HG02938 (cell line): ENCODE measurements around the gene MAPK8.

Source experiments
- ATAC-seq: cut with Tn5 transposase; IDR thresholded peaks from one replicate; pipeline ENCODE4 v1.9.1; 2021; ENCODE audit warnings: mild to moderate bottlenecking, moderate library complexity; ENCODE audit not compliant: unreplicated experiment

The MAPK8 gene

DNA sequence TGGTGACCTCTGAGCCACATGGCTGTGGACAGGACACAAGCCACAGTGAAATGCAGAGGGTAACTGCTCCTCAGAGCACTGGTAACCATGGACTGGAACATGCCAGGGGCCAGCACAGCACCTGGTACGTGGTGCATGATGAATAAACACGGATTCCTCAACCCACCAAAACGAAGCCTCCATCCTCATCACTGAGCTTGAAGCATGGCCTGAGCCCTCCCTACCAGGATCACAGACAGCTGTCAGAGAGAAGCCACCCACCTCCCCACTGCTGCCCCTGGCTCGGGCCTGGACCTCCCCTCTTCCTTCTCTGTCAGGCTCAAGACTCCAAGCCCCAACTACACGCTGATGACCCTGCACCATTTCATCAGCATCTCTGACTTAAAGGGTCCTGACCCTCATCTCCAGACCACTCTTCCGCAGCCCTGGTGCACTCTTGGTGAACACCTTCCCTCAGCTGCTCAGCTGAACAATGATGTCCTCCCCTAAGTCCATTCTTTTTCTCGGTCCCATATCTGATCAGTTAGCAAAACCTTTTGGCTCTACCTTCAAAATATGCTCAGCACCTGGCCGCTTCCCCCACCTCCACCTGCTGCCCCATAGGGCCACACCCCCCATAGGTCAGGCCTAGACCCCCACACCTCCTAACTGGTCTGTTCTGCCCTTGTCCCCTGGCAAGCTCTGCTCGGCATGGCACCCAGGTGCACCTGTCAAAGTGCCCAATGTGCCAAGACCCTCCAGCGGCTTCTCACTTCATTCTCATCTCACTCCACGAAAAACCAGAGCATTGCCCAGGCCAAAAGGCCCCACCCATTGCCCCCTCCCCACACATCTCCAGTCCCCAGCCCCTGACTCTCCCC, 141.1 kb downstream of the MAPK8 start:
- ATAC-seq: no peak

DNA sequence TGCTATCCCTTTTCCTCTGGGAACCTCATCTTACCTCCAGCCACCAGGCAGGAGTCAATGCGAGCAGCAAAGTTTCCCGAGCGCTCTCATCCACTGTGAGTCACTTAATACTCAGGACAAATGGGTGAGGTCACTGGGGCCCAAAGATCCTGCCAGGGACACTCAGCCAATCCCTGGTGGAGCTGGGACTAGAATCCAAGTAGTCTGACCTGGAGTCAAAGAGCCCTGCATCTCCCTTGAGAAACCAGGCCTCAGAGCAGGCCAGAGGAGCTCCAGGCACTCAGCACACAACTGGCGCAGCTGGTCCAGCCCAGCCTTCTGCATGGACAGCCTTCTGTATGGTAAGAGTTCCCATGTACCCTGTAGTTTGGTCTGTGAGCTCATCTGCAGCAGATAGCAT, 142.3 kb downstream of the MAPK8 start:
- no peak for ATAC-seq

DNA sequence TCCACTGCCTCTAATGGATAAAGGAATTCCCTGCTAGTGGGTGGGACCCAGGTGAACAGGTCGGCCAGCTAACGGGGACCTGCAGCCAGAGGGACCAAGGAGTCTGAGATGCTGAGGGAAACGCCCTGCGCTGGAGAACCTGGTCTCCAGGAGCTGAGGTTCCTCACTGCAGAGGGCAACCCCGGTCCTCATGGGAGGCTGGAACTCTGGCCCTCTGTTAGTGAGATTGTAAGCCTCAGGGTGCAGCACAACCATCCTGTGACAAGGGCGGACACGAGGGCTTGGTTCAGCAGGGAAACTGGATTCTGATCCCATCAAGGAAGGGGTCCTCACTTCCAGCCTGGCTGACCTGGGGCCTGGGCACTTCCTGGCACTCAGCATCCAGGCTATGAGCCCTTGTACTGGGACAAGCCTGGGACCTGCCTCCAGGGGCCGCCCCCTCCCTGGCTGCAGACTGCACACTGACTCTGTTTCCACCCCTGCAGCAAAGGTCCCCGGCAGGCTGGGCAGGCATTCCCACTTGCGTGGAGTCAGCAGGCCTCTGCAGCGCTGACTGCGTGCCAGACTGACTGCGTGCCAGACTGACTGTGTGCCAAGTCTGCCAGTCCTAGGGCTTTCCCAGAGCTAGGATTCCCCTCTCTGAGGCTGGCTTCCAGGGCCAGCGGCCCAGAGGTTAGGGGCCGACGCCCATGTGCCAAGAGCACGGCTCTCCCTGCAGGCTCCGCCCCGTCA, 143.2 kb downstream of the MAPK8 start:
- ATAC-seq: no peak

DNA sequence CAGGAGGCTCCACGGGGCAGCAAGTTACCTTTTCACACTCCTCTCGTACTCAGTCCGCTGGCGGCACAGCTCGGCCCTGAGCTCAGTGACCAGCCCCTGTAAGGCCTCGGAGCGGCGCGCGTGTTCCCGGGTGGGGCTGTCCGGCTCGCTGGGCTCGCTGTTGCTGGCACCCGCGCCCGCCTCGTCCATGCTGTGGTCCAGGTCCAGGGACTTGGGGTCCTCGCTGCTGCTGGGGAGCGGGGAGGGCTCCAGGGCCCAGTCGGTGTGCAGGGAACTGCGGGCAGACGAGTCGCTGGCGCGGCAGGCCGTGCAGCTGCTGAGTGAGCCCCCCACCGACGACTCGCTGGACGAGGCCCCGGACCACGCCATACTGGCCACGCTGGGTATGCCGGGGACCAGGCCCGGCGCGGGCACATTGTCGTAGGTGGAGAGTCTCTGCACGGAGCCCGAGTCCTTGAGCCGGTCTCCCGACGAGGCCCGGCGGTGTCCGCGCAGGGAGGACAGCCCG, 143.8 kb downstream of the MAPK8 start:
- no peak for ATAC-seq

DNA sequence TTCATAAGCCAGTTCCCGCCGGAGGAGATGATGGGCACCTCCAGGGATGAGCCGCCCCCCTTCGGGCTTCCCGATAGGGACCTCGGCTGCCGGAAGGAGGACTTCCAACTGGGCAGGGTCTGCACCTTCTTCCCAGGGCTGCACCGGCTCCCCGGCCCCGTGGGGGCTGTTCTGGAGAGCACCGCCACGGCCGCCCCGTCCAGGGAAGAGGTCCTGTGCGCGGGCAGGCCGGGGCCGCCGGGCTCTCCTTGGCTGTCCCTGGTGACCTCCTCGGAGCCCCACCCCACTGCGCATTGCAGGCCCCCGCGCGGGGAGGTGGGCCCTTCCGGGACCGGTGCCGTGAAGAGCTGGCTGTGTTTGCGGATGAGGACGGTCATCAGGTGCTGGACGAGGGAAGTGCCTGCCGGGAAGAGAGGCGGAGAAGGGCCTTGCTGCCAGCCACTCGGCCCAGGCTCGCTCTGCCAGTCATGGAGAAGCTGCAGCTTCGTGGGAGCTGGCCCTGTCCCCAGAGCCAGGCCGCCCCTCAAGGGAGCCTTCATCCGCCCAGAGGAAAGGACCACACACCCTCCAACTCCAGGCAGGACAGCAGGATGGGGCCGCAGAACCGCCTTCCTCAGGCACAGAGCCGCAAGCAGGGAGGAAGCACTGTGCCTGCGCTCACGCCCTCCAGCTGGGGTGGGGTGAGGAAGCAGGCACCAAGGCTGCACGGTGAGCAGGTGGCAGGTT, 144.4 kb downstream of the MAPK8 start:
- ATAC-seq: no peak

DNA sequence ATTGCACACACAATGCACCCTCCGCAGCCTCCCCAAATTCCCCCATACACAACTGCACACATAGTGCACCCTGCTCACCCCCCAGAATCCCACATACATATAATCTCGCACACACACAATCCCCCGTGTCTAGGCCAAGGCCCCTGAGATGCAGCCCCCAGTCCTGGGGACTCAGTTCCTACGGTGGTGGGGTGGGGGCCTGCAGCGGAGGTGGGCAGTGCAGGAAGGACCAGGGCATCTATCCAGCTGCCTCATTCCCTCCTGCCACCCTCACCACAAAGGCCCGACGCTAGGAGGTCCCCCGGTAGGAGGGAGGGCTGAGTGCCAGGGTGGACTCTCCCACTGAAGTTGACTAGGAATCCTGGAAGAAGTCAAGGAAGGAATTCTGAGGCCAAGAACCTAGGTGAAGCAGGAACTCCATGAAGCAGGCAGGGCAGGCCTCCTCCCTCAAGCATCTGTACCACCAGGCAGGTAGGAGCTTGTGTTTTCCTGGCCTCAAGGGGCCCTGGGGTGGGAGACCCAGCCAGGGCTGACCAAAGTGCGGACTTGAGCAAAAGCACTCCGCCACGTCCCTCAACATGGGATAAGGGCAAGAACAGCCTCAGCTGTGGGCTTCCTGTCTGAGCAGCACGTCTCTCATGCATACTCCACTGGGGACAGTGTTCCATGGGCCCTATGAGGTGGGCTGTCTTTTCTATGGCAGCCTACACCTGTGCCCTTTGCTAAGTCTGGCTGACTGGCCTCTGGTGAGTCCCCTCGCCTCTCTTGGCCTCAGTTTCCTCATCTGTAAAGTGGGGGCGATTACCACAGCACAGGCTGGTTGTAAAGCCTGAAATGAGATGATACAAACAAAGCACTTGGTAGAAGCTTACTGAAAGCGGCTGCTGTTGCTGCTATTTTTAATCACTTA, 145.7 kb downstream of the MAPK8 start:
- no peak for ATAC-seq

DNA sequence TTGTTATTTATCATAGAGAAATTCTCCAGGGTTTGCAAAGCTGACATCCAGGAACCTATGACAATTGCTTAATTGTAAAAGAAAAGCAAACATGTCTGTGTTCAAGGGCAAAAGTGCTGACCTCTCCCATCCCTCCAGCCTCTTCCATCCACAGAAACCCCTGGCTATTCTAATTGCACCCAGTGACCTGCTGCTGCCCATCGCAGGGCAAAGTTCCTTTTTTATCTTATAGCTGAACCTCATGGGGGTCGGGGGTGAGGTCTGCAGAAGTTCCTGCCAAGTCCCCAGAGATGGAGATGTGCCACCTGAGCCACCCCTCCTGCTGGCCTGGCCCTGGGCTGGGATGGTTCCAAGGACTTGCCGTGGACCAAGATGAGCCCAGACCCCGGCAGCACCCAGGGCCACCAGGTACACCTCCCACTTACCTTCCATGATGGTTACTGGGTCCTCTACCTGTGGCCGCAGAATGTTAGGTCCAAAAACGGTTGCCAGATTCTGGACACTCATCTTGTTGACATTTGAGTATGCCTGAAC, 146.5 kb downstream of the MAPK8 start:
- no peak for ATAC-seq

DNA sequence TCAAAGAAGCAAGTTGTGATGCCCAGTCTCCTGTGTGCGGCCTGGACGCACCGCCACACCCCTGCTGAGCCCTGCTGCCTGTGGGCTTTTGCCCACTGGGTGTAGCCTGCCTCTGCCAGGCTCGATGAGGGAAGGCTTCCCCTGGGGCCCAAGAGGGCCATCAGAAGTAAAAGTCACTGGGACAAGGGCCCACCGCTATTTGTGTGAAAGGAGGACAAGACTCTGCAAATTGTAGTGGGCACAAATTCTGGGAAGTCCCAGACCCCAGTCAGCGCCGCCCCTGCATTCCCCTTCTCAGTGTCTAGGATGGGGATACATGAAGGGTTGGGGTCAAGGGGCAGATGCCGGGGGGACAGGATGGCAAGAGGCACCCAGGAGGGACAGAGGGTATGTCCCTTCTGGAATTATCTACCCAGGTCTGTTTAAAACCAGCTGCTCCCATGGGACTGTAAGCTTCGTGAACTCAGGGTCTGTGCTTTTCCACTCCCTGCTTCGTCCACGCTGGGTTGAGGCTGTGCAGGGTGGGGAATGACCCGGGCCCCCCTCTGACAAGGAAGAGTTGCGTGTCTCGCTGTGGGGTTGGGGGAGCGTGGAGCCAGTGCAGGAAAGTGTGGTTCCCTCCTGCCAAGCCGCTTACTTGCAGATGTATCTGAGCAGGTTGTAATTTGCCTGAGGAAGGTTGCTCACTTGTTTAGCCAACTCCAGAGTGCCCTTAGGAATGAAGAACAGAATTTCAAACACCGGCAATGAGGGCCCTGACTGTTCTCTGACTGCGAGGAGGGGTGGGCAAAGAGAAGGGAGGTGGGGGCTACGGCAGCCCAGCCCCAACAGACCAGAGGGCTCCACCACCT, 147.2 kb downstream of the MAPK8 start:
- no peak for ATAC-seq

DNA sequence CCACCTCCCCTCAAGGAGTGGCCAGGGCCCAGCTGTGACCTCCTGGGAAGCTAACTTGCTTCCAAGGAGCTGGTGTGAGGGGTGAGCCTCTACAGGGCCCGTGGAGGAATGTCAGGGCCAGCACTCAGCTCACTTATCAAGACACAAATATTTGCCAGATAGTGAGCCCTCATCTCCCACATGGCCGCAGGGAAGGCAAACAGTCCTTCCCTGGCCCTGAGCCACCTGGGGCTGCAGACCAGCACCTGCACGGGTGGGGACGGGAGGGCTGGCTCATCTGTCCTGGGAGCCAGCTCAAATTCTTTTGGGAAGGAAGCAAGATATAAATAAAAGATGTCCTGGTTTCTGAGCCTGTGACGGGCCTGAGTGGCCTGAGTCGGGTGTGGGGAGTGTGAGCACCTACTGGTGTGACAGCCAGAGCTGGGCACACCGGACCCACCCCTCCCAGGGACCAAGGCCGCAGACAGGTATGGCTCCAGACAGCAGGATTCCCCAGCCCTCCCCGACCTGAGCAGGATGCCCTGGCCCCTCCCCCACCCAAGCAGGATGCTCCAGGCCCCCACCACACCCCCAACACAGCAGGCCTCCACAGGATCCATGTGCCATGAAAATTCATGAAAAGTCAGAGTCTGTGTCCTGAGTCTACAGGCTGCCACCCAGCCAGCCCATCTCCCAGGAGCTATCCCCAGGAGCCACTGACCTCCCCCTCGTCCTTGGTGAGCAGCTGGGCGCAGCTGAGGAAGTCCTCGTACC, 148.0 kb downstream of the MAPK8 start:
- ATAC-seq: no peak

DNA sequence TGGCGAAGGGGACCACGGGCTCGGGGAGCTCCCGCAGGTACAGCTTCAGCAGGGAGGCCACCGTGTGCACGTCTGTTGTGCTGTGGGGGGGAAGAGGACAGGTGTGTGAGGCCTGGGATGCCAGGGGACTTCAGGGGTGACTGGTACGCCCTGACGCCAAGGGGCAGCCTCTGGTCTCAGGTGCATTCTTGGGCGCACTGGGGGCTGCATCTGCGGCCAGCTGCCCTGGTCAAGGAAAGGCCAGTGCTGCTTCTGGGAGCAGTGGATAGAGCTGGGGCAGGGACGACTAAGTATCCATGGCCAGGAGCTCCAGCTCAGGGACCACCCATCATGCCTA, 148.5 kb downstream of the MAPK8 start:
- ATAC-seq: no peak

DNA sequence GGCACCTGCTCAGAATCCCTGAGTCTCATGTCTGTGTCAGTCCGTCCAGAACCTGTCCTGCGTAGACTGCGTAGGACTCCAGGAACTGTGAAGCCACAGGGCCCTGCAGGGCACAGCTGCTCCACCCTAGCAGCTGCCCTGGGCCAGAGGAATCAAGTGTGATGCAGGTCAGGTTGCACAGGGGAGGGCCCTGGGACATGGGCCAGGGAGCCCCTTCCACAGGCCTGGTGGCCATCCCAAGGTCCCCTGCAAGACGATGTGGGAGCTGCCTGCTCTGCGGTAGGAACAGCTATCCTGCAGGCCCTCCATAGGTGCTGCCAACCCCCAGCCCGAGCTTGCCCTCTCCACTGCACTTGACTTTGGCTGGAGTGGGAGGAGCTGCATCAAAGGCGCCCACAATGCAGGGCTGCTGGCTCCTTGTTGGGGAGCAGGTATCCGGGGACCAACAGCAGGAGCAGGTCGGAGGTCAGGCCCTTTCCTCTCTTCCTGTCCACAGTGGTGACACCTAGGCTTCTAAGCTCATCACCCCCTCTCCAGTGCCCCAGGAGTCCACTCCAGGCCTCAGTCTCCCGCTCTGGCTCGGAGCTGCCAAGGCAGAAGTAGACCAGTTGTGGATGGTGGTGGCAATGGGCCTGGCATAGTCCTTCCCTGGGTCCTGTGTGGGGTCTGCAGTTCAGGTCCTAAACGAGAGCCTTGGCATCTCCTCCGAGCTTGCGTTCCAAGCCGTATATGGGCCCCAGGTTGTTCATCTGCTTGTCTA, 149.1 kb downstream of the MAPK8 start:
- no peak for ATAC-seq

DNA sequence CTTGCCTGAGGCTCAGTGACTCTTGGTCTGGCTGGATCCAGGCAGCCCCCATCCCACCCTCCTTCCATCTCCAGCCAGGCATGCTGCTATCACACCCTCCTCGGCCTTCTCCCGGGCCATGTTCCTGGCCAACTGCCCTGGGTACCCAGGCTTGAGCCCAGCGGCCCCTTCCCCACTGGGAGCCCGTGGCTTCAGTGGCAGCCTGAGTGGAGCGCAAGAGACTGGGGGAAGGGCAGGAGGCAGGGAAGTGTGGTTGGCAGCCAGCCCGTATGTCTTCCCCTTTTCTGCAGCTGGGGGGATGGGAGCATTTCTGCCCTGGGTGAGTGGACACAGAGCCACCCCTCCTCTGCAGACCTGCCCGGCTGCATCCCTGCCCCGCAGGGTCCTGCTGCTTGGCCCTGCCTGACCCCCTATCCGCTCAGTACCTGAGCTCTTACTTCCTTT, 149.9 kb downstream of the MAPK8 start:
- ATAC-seq: no peak

DNA sequence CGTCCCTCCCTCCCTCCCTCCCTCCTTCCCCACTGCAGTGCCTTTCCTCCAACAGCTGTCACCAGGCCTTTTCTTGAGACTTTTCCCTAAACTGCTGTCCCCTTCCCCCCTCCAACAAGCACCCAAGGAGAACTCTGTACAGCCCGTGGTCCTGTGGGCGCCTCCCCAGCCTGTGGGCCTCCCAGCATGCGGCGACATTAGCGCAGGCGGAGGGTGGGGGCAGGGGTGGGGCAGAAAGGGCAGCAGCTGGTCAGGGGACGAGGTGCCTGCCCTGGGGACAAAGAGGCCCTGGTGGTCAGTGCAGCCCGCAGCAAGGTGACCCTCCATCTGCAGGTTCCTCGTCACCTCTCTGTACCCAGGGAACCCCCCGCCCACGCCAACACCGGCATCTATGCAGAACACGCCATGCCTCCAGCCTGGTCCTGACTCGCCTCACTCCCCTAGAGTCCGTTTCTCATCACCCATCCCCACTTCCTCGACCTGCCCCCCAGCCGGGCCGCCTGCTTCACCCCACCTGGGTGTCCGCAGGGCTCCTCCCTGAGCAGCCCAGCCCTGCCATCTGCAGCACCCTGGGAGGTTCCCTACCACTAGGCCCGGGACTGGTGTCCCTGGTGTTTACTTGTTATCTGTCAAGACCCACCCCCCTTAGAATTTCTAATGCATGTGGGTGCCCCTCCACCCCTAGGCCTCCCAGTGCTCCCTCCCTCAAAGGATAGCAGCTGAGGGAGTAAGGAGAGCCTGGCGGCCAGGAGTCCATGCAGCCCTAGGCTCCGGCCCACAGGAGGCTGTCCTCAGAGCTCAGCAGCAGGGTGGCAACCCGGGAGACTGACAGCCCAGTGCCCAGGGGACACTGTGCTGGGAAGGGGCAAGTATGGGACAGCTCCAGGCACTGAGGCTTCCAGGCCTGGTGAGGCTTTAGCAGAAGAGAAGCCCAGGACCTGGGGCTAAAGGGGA, 150.6 kb downstream of the MAPK8 start:
- ATAC-seq: no peak

DNA sequence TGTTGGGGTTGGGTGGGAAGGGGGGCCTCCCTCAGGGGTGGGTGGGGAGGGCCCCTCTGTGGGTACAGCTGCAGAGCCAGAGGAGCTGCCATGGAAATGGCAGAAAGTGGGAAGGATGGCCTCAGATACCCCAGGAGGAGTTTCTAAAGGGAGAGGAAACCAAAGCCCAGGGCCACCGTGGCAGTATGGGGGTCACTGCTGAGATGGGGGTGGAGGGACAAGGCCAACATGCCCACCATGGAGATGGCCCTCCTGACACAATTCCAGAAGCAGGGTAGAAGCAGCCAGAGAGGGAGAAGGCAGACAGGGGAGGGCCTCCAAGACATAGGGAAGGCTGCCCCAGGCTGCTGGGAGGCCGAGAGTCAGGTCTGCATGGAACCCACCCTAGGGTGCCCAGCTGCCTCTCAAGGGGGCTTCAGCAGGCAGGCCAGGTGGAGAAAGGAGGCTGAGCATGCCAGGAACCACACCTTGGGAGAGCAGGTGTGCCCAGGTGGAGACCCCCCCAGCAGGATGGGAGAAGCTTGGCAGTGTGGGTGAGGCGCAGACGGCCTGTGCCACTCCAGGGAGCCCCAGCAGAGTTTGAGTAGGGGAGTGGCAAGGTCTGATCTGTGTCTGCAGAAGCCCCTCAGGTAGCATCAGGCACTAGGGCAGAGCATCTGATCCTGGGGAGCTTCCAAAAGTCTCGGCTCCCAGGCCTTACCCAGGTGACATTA, 151.6 kb downstream of the MAPK8 start:
- no peak for ATAC-seq

DNA sequence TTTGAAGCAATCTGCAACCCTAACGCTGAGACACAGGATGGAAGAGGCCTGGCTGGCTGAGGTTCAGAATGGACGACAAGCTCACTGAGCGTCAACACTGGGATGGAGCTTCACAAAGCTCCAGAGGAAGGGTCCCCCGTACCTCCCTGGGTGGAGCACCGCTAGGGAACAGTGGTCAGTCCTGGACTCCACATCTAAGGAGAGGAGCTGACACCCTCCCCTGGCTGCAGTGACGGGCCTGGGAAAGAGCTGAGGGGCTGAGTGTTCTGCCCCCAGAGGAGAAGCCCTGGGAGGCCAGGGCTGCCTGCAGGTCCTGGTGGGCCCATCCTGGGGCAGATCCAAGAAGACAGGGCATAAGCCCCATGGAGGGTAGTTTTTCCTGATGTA, 152.2 kb downstream of the MAPK8 start:
- no peak for ATAC-seq
